Esophagus squamous epithelium (tissue), 5 donors: ENCODE measurements around the gene PDSS2. TPM values are rescaled to one million over a fixed set of nuclear protein-coding genes. Genes with fewer than 3 reads are reported as not detected.

Experiments used
- DNase-seq: peaks from one replicate; lab custom pipeline; 2025; lab: John Stamatoyannopoulos, UW
- H3K27ac ChIP-seq, 4 donors: fragments of 200-600 bp; sonication (generic); one replicate each; pipeline ENCODE4 v1.5.1; 2016 to 2019; ENCODE audit warnings: mild to moderate bottlenecking in 1 of 4
- H3K27me3 ChIP-seq, 4 donors: fragments of 200-600 bp; sonication (generic); 1 replicate in 3 of 4; 2 replicates in 1 of 4; pipeline versions ENCODE4 v1.5.1 to v1.6.0; 2017 to 2021; ENCODE audit warnings: antibody characterized with exemption in 1 of 4
- H3K36me3 ChIP-seq, 3 donors: fragments of 200-600 bp; sonication (generic); one replicate each; pipeline ENCODE4 v1.5.1; 2016 to 2019
- H3K4me1 ChIP-seq, 3 donors: fragments of 200-600 bp; sonication (generic); one replicate each; pipeline ENCODE4 v1.5.1; 2017 to 2019
- H3K4me3 ChIP-seq, 4 donors: fragments of 200-600 bp; sonication (generic); 1 replicate in 3 of 4; 2 replicates in 1 of 4; pipeline ENCODE4 v1.5.1; 2016 to 2019; ENCODE audit warnings: mild to moderate bottlenecking in 2 of 4, moderate library complexity in 1 of 4
- H3K9me3 ChIP-seq, 3 donors: fragments of 200-600 bp; sonication (generic); one replicate each; pipeline ENCODE4 v1.5.1; 2016 to 2019
- POLR2A ChIP-seq, 4 donors: fragments of 450-650 bp; IDR thresholded peaks; one replicate each; pipeline ENCODE4 v1.6.1; 2017; ENCODE audit warnings: antibody characterized with exemption in 4 of 4, mild to moderate bottlenecking in 4 of 4, moderate library complexity in 3 of 4
- WGBS, 2 donors: methylation state at CpG; one replicate each; pipeline ENCODE4 v1.1.5; 2018; 5-methylcytosine and 5-hydroxymethylcytosine counted together
- intact Hi-C: fragments of 100-400 bp; cut with DNase I; formaldehyde crosslinking; loops from one replicate; pipeline ENCODE4 v1.15.0; 2022
- total RNA-seq, 4 donors: library from RNA; depleted of rRNA; stranded (reverse); fragments of >200 nt; gene quantifications; one replicate each; pipeline ENCODE4 v1.1.0, GENCODE V29; 2016
- TF ChIP-seq, protein P1 (sequence below), 6 experiments: fragments of 450-650 bp in 4 of 6; fragments of 200-600 bp in 2 of 6; sonication (generic) in 2 of 6; IDR thresholded peaks; one replicate each; pipeline ENCODE4 v1.5.1; 2016 to 2019; ENCODE audit warnings: antibody characterized with exemption in 6 of 6, mild to moderate bottlenecking in 4 of 6, moderate library complexity in 4 of 6
- donor health status: DM: yes; HTN: yes; CAD: no.

Gene PDSS2
- total RNA-seq, 4 donors from 2014 or later: 7.0 to 15.9 (median 12.3) TPM

DNA sequence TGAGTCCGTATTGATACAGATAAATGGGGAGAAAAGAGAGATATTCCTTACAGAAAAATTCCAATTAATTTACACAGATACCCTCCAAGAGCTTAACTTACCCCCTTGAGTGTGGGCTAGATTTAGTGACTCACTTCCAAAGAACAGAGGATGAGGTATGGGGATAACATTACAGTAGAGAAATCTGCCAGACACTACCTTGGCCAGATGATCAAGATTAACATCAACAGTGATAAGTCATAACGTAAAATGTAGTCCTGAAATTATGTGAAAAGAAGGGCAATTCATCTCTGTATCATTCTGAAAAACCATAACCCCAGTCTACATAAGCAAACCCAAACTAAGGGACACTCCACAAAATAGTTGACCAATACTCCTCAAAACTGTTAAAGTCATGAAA is 69.3 kb downstream of the PDSS2 start:
- H3K27me3 ChIP-seq: no peaks in the 10 kb centered on the region
- no peaks in the 10 kb centered on the region for H3K4me1 ChIP-seq
- no peak overlapping the region for H3K27ac ChIP-seq
- TF ChIP-seq, protein P1, sequence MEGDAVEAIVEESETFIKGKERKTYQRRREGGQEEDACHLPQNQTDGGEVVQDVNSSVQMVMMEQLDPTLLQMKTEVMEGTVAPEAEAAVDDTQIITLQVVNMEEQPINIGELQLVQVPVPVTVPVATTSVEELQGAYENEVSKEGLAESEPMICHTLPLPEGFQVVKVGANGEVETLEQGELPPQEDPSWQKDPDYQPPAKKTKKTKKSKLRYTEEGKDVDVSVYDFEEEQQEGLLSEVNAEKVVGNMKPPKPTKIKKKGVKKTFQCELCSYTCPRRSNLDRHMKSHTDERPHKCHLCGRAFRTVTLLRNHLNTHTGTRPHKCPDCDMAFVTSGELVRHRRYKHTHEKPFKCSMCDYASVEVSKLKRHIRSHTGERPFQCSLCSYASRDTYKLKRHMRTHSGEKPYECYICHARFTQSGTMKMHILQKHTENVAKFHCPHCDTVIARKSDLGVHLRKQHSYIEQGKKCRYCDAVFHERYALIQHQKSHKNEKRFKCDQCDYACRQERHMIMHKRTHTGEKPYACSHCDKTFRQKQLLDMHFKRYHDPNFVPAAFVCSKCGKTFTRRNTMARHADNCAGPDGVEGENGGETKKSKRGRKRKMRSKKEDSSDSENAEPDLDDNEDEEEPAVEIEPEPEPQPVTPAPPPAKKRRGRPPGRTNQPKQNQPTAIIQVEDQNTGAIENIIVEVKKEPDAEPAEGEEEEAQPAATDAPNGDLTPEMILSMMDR (IDR thresholded peaks at IDR 0.05): no peak
- H3K9me3 ChIP-seq: peaks cover 0 to 15% (median 11%) of the 10 kb centered on the region in 3 donors
- WGBS, 2 donors: 95% methylated on average over 2 of the region's 2 CpGs
- H3K36me3 ChIP-seq: peaks cover 0 to 7% (median 0%) of the 10 kb centered on the region in 3 donors
- intact Hi-C loops: no loop called here
- no peak overlapping the region for H3K4me3 ChIP-seq
- no peak for DNase-seq

DNA sequence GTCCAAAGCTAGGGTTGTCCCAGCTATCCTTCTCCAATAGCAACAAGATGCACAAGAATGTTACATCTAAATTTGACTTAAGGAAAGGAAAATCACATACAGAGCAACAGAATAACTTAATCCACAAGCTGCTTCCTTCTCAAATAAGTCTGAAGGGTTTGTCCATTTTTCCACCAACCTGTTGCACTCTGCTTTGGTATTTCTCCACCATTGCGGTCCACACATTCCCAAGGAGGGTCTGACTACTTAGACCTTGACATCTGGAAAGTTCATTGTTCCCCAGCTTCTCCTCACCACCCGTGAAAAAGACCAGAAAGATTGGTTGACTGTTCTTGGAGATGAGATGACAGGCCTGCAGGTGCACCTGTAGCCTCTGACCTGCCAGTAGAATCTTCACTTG is 72.5 kb downstream of the PDSS2 start:
- no peak for TF ChIP-seq POLR2A (IDR thresholded peaks at IDR 0.05)
- TF ChIP-seq, protein P1 (IDR thresholded peaks at IDR 0.05): no peak
- Histone ChIP-seq H3K4me3 (no peak overlapping the region), H3K27ac (no peak overlapping the region), H3K4me1 (no peaks in the 10 kb centered on the region), H3K9me3 (no peaks in the 10 kb centered on the region), H3K27me3 (no peaks in the 10 kb centered on the region), H3K36me3 (no peaks in the 10 kb centered on the region)
- intact Hi-C loops: no loop called here
- WGBS, 2 donors: 86 to 94% methylated on average over 2 of the region's 2 CpGs
- DNase-seq: no peak

- intact Hi-C loops: no loop called here
- no peaks in the 10 kb centered on the region for H3K36me3 ChIP-seq
- no peak overlapping the region for H3K4me3 ChIP-seq
- TF ChIP-seq POLR2A (IDR thresholded peaks at IDR 0.05): no peak
- TF ChIP-seq, protein P1 (IDR thresholded peaks at IDR 0.05): no peak
- H3K4me1 ChIP-seq: no peaks in the 10 kb centered on the region
- H3K27me3 ChIP-seq: no peaks in the 10 kb centered on the region
- WGBS, 2 donors: 61 to 74% methylated on average over 1 of the region's 1 CpG
- DNase-seq: no peak
- no peaks in the 10 kb centered on the region for H3K9me3 ChIP-seq
- H3K27ac ChIP-seq: no peak overlapping the region
Measured at GRCh38 chr6:107386340-107386739, 73.0 kb downstream of the PDSS2 start.

DNA sequence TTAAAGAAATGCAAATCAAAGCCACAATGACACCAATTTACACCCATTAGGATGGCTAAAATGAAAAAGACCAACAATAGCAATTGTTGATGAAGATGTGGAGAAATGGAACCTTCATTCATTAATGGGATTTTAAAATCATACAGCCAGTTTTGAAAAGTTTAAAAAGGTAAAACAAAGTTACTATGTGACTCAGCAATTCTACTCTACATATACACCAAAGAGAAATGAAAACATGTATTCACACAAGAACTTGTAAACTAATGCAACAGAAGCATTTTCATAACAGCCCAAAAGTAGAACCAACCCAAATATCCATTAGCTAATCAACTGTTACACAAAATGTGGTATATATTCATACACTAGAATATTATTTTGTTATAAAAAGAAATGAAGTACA is 75.7 kb downstream of the PDSS2 start:
- DNase-seq: no peak
- H3K36me3 ChIP-seq: no peaks in the 10 kb centered on the region
- no peaks in the 10 kb centered on the region for H3K27me3 ChIP-seq
- H3K9me3 ChIP-seq: peaks cover 0 to 3% (median 0%) of the 10 kb centered on the region in 3 donors
- no peak overlapping the region for H3K27ac ChIP-seq
- no peak overlapping the region for H3K4me3 ChIP-seq
- intact Hi-C loops: no loop called here
- TF ChIP-seq POLR2A (IDR thresholded peaks at IDR 0.05): no peak
- TF ChIP-seq, protein P1 (IDR thresholded peaks at IDR 0.05): no peak
- H3K4me1 ChIP-seq: no peaks in the 10 kb centered on the region

GRCh38 chr6:107374264-107374663 is 85.1 kb downstream of the PDSS2 start:
- TF ChIP-seq POLR2A (IDR thresholded peaks at IDR 0.05): no peak
- TF ChIP-seq, protein P1 (IDR thresholded peaks at IDR 0.05): no peak
- Histone ChIP-seq H3K9me3 (peaks cover 0 to 4% (median 0%) of the 10 kb centered on the region in 3 donors), H3K27ac (no peak overlapping the region), H3K36me3 (no peaks in the 10 kb centered on the region), H3K27me3 (no peaks in the 10 kb centered on the region), H3K4me3 (no peak overlapping the region), H3K4me1 (no peaks in the 10 kb centered on the region)
- no peak for DNase-seq
- 100% methylated on average over 1 of the region's 1 CpG for WGBS, 2 donors
- intact Hi-C loops: no loop called here
